WTC11 (cell line): ENCODE results near the gene RAB35. TPM values are rescaled to one million over a fixed set of nuclear protein-coding genes. Genes with fewer than 3 reads are reported as not detected.

ENCODE experiments used
- ATAC-seq: fragments of 200-7000 bp; cut with Tn5 transposase; 2 replicates; pipeline ENCODE4 v1.10.0; 2021; ENCODE audit warnings: mild to moderate bottlenecking, moderate library complexity
- CTCF ChIA-PET: fragments of 300-600 bp; sonication (Branson Sonifier 250); formaldehyde crosslinking; loops from one replicate; lab custom pipeline; 2021; ENCODE audit warnings: antibody characterized with exemption; lab: Charles Lee
- POLR2A ChIA-PET: fragments of 350-600 bp; sonication (Branson Sonifier 250); formaldehyde crosslinking; loops from one replicate; lab custom pipeline; 2021; ENCODE audit warnings: antibody characterized with exemption; lab: Charles Lee
- DNase-seq: peaks from one replicate; pipeline ENCODE4 v3.0.0; 2021; ENCODE audit warnings: low spot score
- H3K27ac Mint-ChIP-seq: 2 replicates; pipeline ENCODE4 v1.8.0; 2021; ENCODE audit warnings: mixed read lengths
- H3K27me3 Mint-ChIP-seq: 2 replicates; pipeline ENCODE4 v1.8.0; 2021; ENCODE audit warnings: low read depth, mild to moderate bottlenecking, moderate library complexity, mixed read lengths
- H3K36me3 Mint-ChIP-seq: 2 replicates; pipeline ENCODE4 v1.8.0; 2021; ENCODE audit warnings: mixed read lengths
- H3K4me1 Mint-ChIP-seq: 2 replicates; pipeline ENCODE4 v1.8.0; 2022; ENCODE audit warnings: mixed read lengths
- H3K4me3 Mint-ChIP-seq: 2 replicates; pipeline ENCODE4 v1.8.0; 2021; ENCODE audit warnings: mild to moderate bottlenecking, moderate library complexity, mixed read lengths
- H3K9me3 Mint-ChIP-seq: 2 replicates; pipeline ENCODE4 v1.8.0; 2021; ENCODE audit warnings: mixed read lengths
- ARID4B ChIP-seq: sonication (generic); formaldehyde crosslinking; IDR thresholded peaks from 2 replicates; pipeline ENCODE4 v1.8.0; 2023; ENCODE audit warnings: missing genetic modification reagents, mild to moderate bottlenecking, borderline replicate concordance
- ATF2 ChIP-seq: sonication (generic); formaldehyde crosslinking; IDR thresholded peaks from 2 replicates; pipeline ENCODE4 v1.8.1; 2022; ENCODE audit warnings: low read depth, missing genetic modification reagents, borderline replicate concordance
- ATF3 ChIP-seq: sonication (generic); formaldehyde crosslinking; conservative IDR thresholded peaks from 2 replicates; pipeline ENCODE4 v1.8.1; 2022; ENCODE audit warnings: mild to moderate bottlenecking, missing genetic modification reagents
- CDX4 ChIP-seq: fragments of 250-450 bp; sonication (Bioruptor Pico); IDR thresholded peaks from 2 replicates; pipeline ENCODE4 v1.9.0; 2021; ENCODE audit warnings: moderate library complexity, mild to moderate bottlenecking, inconsistent platforms, borderline replicate concordance
- ERG ChIP-seq: fragments of 250-450 bp; sonication (Bioruptor Pico); IDR thresholded peaks from 2 replicates; pipeline ENCODE4 v1.8.0; 2021; ENCODE audit warnings: mild to moderate bottlenecking
- ESRRA ChIP-seq: sonication (generic); formaldehyde crosslinking; IDR thresholded peaks from 2 replicates; pipeline ENCODE4 v1.8.1; 2022; ENCODE audit warnings: mild to moderate bottlenecking, missing genetic modification reagents, borderline replicate concordance
- ETV6 ChIP-seq: sonication (generic); formaldehyde crosslinking; IDR thresholded peaks from 2 replicates; pipeline ENCODE4 v1.8.1; 2022; ENCODE audit warnings: mild to moderate bottlenecking, missing genetic modification reagents
- FOXP1 ChIP-seq: sonication (generic); formaldehyde crosslinking; IDR thresholded peaks from 2 replicates; pipeline ENCODE4 v1.8.0; 2022; ENCODE audit warnings: missing genetic modification reagents, mild to moderate bottlenecking, moderate library complexity, borderline replicate concordance
- GABPB1 ChIP-seq: sonication (generic); formaldehyde crosslinking; IDR thresholded peaks from 2 replicates; pipeline ENCODE4 v1.8.1; 2023; ENCODE audit warnings: mild to moderate bottlenecking, missing genetic modification reagents
- GTF2I ChIP-seq: fragments of 250-450 bp; sonication (Bioruptor Pico); conservative IDR thresholded peaks from 2 replicates; pipeline ENCODE4 v1.4.0; 2021; ENCODE audit warnings: mild to moderate bottlenecking
- IRF2 ChIP-seq: sonication (generic); formaldehyde crosslinking; IDR thresholded peaks from 2 replicates; pipeline ENCODE4 v1.8.0; 2022; ENCODE audit warnings: low read depth, missing genetic modification reagents, borderline replicate concordance
- JUN ChIP-seq: sonication (generic); formaldehyde crosslinking; IDR thresholded peaks from 2 replicates; pipeline ENCODE4 v1.8.0; 2023; ENCODE audit warnings: mild to moderate bottlenecking, missing genetic modification reagents
- MLX ChIP-seq: sonication (generic); formaldehyde crosslinking; IDR thresholded peaks from 2 replicates; pipeline ENCODE4 v1.8.1; 2023; ENCODE audit warnings: mild to moderate bottlenecking, missing genetic modification reagents, moderate library complexity
- NFATC4 ChIP-seq: fragments of 250-450 bp; sonication (Bioruptor Pico); IDR thresholded peaks from 2 replicates; pipeline ENCODE4 v1.9.0; 2021; ENCODE audit warnings: mild to moderate bottlenecking
- NFE2L1 ChIP-seq: sonication (generic); formaldehyde crosslinking; IDR thresholded peaks from 2 replicates; pipeline ENCODE4 v1.8.1; 2023; ENCODE audit warnings: missing genetic modification reagents
- NFYB ChIP-seq: sonication (generic); formaldehyde crosslinking; conservative IDR thresholded peaks from 2 replicates; pipeline ENCODE4 v1.8.0; 2022; ENCODE audit warnings: low read depth, missing genetic modification reagents
- PREB ChIP-seq: sonication (generic); formaldehyde crosslinking; IDR thresholded peaks from 2 replicates; pipeline ENCODE4 v1.8.1; 2022; ENCODE audit warnings: mild to moderate bottlenecking, missing genetic modification reagents, moderate library complexity, borderline replicate concordance
- SOX15 ChIP-seq: fragments of 250-450 bp; sonication (Bioruptor Pico); IDR thresholded peaks from 2 replicates; pipeline ENCODE4 v1.9.0; 2021; ENCODE audit warnings: mild to moderate bottlenecking
- TCF7 ChIP-seq: sonication (generic); formaldehyde crosslinking; IDR thresholded peaks from 2 replicates; pipeline ENCODE4 v1.8.0; 2022; ENCODE audit warnings: mild to moderate bottlenecking, low read depth, missing genetic modification reagents, moderate library complexity
- ZBTB21 ChIP-seq: sonication (generic); formaldehyde crosslinking; IDR thresholded peaks from 2 replicates; pipeline ENCODE4 v1.8.1; 2023; ENCODE audit warnings: mild to moderate bottlenecking, missing genetic modification reagents, borderline replicate concordance
- ZNF232 ChIP-seq: sonication (generic); formaldehyde crosslinking; IDR thresholded peaks from 2 replicates; pipeline ENCODE4 v1.8.0; 2022; ENCODE audit warnings: mild to moderate bottlenecking, missing genetic modification reagents
- total RNA-seq: library from RNA; stranded (reverse); gene quantifications from 3 replicates; pipeline ENCODE4 v1.2.3, GENCODE V29; 2021

Gene RAB35
- total RNA-seq, 1 experiment from 2014 or later: 44.5 TPM

- Mint-ChIP-seq H3K27me3 (no peaks in the 10 kb centered on the region), H3K27ac (no peak overlapping the region), H3K4me3 (no peak overlapping the region), H3K9me3 (no peaks in the 10 kb centered on the region), H3K4me1 (peaks cover 21% of the 10 kb centered on the region), H3K36me3 (peaks cover 27% of the 10 kb centered on the region)
- DNase-seq (peak; percentile 35), ATAC-seq (peak; percentile 60)
- CTCF ChIA-PET: interaction anchor here (0.8 to 2.0 kb wide), 8 partner anchors 8 to 200 kb away, joined by 3 to 9 read pairs (median 3); partner anchors contain the start of genes BICDL1, PXN and SIRT4
- TF ChIP-seq FOXP1 (CRISPR knock-in tag) (0 out of 2 replicates have a peak, but pooled peaks have one; percentile 29), SOX15 (CRISPR knock-in tag) (no peak)
- POLR2A ChIA-PET: interaction anchor here (0.5 to 1.2 kb wide), 3 partner anchors 10 to 378 kb away, joined by 3 to 6 read pairs (median 3); partner anchors contain the start of gene RAB35
These were observed 14.1 kb downstream of the RAB35 start for GRCh38 chr12:120102189-120103043.

GRCh38 chr12:120101617-120102016 is 14.9 kb downstream of the RAB35 start:
- Mint-ChIP-seq H3K27me3 (no peaks in the 10 kb centered on the region), H3K4me3 (no peak overlapping the region), H3K9me3 (no peaks in the 10 kb centered on the region), H3K36me3 (peaks cover 26% of the 10 kb centered on the region), H3K27ac (peak overlapping the region; percentile 72), H3K4me1 (peaks cover 19% of the 10 kb centered on the region)
- CTCF ChIA-PET: interaction anchor here (0.8 to 2.0 kb wide), 3 partner anchors 15 to 17 kb away, joined by 3 to 5 read pairs (median 3); partner anchors contain the start of gene RAB35
- POLR2A ChIA-PET: no interaction called here
- no peak for ATAC-seq
- TF ChIP-seq TCF7: no peak
- no peak for TF ChIP-seq ATF3 (CRISPR knock-in tag)
- TF ChIP-seq NFATC4 (CRISPR knock-in tag): no peak
- TF ChIP-seq JUN (CRISPR knock-in tag): no peak
- TF ChIP-seq ATF2: no peak
- TF ChIP-seq GTF2I (CRISPR knock-in tag): no peak
- no peak for TF ChIP-seq PREB
- no peak for TF ChIP-seq FOXP1 (CRISPR knock-in tag)
- TF ChIP-seq ZBTB21 (CRISPR knock-in tag): no peak
- no peak for TF ChIP-seq ERG (CRISPR knock-in tag)
- no peak for TF ChIP-seq ESRRA (CRISPR knock-in tag)
- DNase-seq: no peak

GRCh38 chr12:120101182-120101581 is 15.4 kb downstream of the RAB35 start:
- Mint-ChIP-seq H3K27ac (peak overlapping the region; percentile 72), H3K4me1 (peaks cover 18% of the 10 kb centered on the region), H3K36me3 (peaks cover 24% of the 10 kb centered on the region), H3K27me3 (no peaks in the 10 kb centered on the region), H3K4me3 (no peak overlapping the region), H3K9me3 (no peaks in the 10 kb centered on the region)
- no peak for ATAC-seq
- ChIA-PET CTCF (interaction anchor here (0.9 kb wide), 1 partner anchor 16 kb away, joined by 3 read pairs; the partner anchor contains the start of gene RAB35), POLR2A (no interaction called here)
- no peak for DNase-seq
- TF ChIP-seq NFATC4 (CRISPR knock-in tag): no peak
- no peak for TF ChIP-seq GABPB1 (CRISPR knock-in tag)
- no peak for TF ChIP-seq ARID4B
- no peak for TF ChIP-seq ZNF232 (CRISPR knock-in tag)
- TF ChIP-seq NFE2L1 (CRISPR knock-in tag): no peak
- TF ChIP-seq CDX4 (CRISPR knock-in tag): no peak
- no peak for TF ChIP-seq MLX (CRISPR knock-in tag)
- no peak for TF ChIP-seq IRF2 (CRISPR knock-in tag)
- TF ChIP-seq NFYB: no peak
- no peak for TF ChIP-seq ETV6 (CRISPR knock-in tag)
